LNCaP clone FGC (cell line): ENCODE measurements around the gene THTPA.

ENCODE experiments used
- DNase-seq: peaks from one replicate; pipeline ENCODE4 v3.0.0-alpha.2; 2011; ENCODE audit warnings: low read depth
- H3K4me3 ChIP-seq: 2 replicates; pipeline ENCODE4 v1.5.1; 2011; ENCODE audit warnings: mild to moderate bottlenecking, low read depth, low read length, control low read depth
- CTCF ChIP-seq: IDR thresholded peaks from 2 replicates; pipeline ENCODE4 v1.5.1; 2012; ENCODE audit warnings: mild to moderate bottlenecking; ENCODE audit not compliant: control insufficient read depth, insufficient read depth; ENCODE audit errors: extremely low read depth

Gene THTPA

GRCh38 chr14:23564876-23565275 lies 8.8 kb downstream of the THTPA start:
- TF ChIP-seq CTCF: no peak
- DNase-seq: no peak
- H3K4me3 ChIP-seq: no peak overlapping the region

GRCh38 chr14:23565626-23566025 lies 9.6 kb downstream of the THTPA start:
- H3K4me3 ChIP-seq: no peak overlapping the region
- no peak for DNase-seq
- TF ChIP-seq CTCF: no peak

- no peak for DNase-seq
- peak overlapping the region; percentile 80 for H3K4me3 ChIP-seq
- TF ChIP-seq CTCF: no peak
Observed at GRCh38 chr14:23566112-23566777, 10.2 kb downstream of the THTPA start.

- peak overlapping the region; percentile 80 for H3K4me3 ChIP-seq
- DNase-seq: peak; percentile 45
- no peak for TF ChIP-seq CTCF
Observed at GRCh38 chr14:23566778-23567185, 10.7 kb downstream of the THTPA start.

- peak; percentile 74 for DNase-seq
- no peak for TF ChIP-seq CTCF
Observed at GRCh38 chr14:23567186-23568020, 11.3 kb downstream of the THTPA start, which contains the start of gene AP1G2. Gene AP1G2, minus strand, starts transcription at chr14:23567791. Its CDS starts 477 bp downstream, at chr14:23567314.

GRCh38 chr14:23568021-23568599 lies 12.0 kb downstream of the THTPA start:
- peak overlapping the region; percentile 80 for H3K4me3 ChIP-seq
- DNase-seq: no peak
- TF ChIP-seq CTCF: no peak

More at GRCh38 chr14:23567186-23568020, 11.3 kb downstream of the THTPA start, which contains the start of gene AP1G2:
- H3K4me3 ChIP-seq: peak within 1 kb of the TSS; percentile 80
